Spleen (tissue), 7 donors: ENCODE measurements around the gene NOSIP.

Experiments used
- CTCF ChIP-seq, 11 experiments: fragments of 200-600 bp in 7 of 11; fragments of 450-650 bp in 4 of 11; sonication (generic) in 4 of 11; IDR thresholded peaks in 8 of 11; conservative IDR thresholded peaks in 3 of 11; 1 replicate in 7 of 11; 2 replicates in 4 of 11; pipeline versions ENCODE4 v1.4.0 to v1.8.0; 2016 to 2021; ENCODE audit warnings: antibody characterized with exemption in 11 of 11, inconsistent platforms in 4 of 11, mild to moderate bottlenecking in 1 of 11
- POLR2AphosphoS5 ChIP-seq, 3 donors: sonication (generic); formaldehyde crosslinking; IDR thresholded peaks; one replicate each; pipeline ENCODE4 v1.5.1; 2017; ENCODE audit warnings: antibody characterized with exemption in 3 of 3
- donor health status: DM: no; HTN: no; CAD: no; lungs with moderate emphysema.
- donor health status: DM: no; HTN: no; CAD: no.
- donor health status: DM: no; HTN: no; CAD: no.

- TF ChIP-seq CTCF (IDR thresholded peaks at IDR 0.05 in 8 of 11, conservative IDR thresholded peaks at IDR 0.05 in 3 of 11), result no peak
- peak in 2 of 3 donors; percentile 12 to 65 for TF ChIP-seq POLR2AphosphoS5 (IDR thresholded peaks at IDR 0.05)
Observed at GRCh38 chr19:49524812-49525455, 55.4 kb downstream of the NOSIP start.
